GM03348 (cell line): ENCODE results near the gene RTEL1.
"Not testable (repeated sequence)": the region's sequence is repeated elsewhere in the genome, so short reads cannot be mapped to it uniquely, and the experiment has no call there.

Experiments
- DNase-seq: peaks from one replicate; pipeline ENCODE4 v3.0.0; 2012; ENCODE audit warnings: low spot score

RTEL1 gene, protein sequence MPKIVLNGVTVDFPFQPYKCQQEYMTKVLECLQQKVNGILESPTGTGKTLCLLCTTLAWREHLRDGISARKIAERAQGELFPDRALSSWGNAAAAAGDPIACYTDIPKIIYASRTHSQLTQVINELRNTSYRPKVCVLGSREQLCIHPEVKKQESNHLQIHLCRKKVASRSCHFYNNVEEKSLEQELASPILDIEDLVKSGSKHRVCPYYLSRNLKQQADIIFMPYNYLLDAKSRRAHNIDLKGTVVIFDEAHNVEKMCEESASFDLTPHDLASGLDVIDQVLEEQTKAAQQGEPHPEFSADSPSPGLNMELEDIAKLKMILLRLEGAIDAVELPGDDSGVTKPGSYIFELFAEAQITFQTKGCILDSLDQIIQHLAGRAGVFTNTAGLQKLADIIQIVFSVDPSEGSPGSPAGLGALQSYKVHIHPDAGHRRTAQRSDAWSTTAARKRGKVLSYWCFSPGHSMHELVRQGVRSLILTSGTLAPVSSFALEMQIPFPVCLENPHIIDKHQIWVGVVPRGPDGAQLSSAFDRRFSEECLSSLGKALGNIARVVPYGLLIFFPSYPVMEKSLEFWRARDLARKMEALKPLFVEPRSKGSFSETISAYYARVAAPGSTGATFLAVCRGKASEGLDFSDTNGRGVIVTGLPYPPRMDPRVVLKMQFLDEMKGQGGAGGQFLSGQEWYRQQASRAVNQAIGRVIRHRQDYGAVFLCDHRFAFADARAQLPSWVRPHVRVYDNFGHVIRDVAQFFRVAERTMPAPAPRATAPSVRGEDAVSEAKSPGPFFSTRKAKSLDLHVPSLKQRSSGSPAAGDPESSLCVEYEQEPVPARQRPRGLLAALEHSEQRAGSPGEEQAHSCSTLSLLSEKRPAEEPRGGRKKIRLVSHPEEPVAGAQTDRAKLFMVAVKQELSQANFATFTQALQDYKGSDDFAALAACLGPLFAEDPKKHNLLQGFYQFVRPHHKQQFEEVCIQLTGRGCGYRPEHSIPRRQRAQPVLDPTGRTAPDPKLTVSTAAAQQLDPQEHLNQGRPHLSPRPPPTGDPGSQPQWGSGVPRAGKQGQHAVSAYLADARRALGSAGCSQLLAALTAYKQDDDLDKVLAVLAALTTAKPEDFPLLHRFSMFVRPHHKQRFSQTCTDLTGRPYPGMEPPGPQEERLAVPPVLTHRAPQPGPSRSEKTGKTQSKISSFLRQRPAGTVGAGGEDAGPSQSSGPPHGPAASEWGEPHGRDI (N-terminal part only)

DNA sequence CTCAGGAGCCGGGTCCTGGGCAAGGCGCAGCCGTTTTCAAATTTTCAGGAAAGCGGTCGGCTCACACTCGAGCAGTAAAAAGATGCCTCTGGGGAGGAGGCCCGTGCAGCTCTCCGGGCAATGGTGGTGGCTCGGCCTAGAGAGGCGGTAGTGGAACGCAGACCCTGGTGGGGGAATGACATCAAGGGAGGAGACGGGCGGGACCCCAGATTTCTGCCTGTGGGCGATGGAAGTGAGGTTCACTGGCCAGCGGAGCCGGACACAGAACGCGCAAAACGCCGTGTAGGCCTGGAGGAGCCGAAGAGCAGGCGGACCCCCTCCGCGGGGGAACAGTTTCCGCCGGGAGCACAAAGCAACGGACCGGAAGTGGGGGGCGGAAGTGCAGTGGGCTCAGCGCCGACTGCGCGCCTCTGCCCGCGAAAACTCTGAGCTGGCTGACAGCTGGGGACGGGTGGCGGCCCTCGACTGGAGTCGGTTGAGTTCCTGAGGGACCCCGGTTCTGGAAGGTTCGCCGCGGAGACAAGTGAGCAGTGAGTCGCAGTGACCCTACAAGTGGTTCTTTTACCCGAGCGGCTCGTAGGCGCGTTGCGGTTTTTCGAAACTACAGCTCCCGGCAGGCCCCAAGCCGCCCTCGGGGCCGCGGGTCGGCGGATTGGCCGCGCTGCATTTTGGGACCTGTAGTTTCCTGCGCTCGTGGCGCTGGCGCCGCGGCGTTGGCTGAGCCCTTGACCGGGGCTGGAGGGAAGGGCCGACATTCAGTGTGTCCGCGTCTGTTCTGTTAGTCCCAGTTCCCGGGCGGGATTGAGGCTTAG, at the start of gene RTEL1:
Gene RTEL1, plus strand, starts transcription at position 376 of the 812 bp plus-strand sequence. CDS start 1,091 bp downstream, outside the sequence.
- DNase-seq: peak; percentile 95

DNA sequence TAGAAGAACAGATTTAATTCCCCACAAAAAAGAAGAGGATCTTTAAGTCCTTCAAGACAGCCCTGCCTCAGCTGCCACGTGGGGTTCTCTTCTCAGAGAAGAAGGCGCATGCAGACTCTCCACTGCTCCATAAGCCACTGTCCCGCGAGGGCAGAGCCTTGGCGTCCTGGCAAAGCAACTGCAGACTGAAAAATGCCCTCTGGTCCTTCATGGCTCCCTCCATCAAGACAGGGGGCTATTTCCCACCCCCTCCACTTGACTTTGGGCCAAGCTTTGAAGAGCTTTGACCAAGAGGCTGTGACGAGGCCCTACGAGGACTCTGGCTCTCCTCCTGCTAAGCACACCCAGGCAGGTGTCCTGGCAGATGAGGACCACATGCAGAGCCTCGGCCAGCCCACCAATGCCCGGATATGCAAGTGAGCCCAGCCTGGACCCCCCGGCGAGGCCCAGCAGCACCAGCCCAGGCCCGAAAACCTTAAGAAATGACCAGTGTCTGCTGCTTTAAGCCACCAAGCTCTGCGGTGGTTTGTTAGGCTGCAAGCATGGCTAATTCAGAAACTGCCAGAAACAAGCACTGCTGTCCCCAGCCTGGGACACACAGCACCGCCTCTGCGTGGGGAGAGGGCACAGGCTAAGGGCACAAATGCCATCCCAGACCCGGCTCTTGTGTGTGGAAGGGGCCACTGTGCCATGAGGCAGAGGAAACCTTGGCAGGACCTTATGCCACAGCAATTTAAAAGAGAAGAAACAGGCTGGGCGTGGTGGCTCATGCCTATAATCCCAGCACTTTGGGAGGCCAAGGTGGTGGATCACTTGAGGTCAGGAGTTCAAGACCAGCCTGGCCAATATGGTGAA, 47.3 kb upstream of the RTEL1 start:
- no peak for DNase-seq

DNA sequence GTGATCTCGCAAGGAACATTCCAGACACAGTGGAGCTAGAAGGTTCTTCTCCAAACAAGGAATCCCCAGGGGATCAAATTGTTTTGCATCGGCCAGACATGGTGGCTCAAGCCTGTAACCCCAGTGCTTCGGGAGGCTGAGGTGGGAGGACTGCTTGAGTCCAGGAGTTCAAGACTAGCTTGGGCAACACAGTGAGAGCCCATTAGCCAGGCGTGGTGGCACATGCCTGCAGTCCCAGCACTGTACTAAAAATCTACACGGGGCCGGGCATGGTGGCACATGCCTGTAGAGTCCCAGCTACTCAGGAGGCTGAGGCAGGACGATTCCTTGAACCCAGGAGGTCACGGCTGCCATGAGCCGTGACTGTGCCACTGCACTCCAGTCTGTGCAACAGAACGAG, 46.5 kb upstream of the RTEL1 start:
- no peak for DNase-seq

DNA sequence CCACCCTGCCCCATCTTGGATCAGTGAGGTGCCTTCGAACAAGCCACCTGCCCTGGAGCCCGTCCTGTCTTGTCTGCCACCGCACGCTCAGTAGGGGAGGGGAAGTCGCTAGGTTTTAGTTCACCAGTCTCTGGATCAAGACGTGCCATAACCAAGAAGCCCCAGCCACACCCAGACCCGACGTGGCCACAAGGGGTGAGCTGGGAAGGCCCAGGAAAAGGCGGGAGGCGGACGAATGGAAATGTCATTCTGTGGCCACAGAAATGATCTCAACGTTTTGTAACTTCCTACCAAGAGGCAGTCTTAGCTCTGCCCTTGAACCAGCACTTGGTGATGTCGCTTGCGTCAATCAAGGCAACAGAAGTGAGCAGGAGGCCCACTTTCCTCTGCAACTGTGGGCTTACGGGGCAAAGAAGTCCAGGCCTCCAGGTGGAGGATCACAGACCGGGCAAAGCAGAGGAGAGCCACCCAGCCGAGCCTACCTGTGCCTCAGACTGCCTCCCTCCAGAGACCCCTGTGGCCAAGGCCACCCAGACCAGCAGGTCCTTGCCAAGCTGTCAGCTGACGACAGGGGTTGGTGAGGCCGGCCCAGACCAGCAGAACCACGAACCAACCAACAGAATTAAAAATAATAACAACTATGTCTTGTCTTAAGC, 45.7 kb upstream of the RTEL1 start:
- no peak for DNase-seq

DNA sequence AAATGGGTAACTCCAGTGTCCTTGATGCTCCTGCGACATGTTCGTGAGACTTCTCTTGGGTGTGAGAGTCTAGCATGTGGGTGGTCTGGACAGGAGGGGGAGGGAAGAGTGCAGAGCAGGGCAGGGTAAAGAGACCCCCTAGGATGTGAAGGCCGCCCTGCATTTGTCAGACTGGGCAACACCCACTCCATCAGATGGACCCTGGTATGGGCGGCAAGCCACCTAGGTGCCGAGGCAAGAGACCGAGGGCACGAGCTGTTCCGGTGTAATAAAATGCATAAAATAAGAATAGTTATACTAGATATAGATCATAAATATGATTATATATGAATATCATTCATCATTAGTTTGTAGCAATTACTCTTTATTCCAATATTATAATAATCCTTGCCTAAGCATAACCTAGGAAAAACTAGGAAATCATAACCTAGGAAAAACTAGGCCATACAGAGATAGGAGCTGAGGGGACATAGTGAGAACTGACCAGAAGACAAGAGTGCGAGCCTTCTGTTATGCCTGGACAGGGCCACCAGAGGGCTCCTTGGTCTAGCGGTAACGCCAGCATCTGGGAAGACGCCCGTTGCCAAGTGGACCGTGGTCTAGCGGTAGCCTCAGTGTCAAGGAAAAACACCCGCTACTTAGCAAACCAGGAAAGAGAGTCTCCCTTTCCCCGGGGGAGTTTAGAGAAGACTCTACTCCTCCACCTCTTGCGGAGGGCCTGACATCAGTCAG, 44.1 kb upstream of the RTEL1 start:
- not testable (repeated sequence) for DNase-seq

DNA sequence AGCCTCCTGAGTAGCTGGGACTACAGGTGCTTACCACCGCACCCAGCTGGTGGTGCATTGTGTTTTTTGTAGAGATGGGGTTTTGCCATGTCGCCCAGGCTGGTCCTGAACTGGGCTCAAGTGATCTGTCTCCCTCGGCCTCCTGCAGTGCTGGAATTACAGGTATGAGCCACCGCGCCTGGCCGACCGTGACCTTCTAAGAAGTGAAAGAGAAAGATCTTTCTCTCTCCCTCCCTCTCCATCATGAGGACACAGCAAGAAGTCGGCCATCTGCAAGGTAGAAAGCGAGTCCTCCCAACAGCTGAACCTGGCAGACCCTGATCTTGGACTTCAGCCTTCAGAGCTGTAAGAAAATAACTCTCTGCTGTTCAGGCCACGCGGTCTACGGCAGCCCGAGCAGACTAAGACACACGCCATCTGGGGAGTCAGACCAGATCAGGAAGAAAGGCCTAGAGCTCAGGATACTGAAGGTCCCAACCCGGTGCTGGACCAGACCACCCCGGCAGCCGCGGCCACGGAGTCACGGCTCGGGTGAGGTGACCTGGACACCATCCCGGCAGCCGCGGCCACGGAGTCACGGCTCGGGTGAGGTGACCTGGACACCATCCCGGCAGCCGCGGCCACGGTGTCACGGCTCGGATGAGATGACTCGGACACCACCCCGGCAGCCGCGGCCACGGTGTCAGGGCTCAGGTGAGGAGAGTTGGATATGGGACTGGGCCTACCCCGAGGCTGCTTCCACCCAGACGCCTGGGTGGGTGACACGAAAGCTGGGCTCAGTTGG, 40.8 kb upstream of the RTEL1 start:
- no peak for DNase-seq

DNA sequence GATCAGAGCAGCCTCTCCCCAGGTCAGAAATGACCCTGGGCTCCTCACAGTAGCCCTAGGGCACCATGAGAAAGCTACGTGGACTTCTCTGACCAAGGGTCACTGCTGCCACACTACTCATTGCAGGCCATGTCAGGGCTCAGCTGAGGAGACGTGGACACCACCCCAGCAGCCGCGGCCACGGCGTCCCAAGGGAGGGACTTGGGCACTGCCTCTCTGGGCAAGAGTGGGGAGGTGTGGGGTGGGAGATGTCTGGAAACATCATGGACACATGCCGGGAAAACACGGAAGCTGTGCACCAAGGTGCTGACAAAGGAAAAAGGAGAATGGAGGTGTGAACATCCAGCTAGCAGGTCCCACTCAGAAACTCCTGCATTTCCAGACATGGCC, 40.2 kb upstream of the RTEL1 start:
- DNase-seq: no peak

DNA sequence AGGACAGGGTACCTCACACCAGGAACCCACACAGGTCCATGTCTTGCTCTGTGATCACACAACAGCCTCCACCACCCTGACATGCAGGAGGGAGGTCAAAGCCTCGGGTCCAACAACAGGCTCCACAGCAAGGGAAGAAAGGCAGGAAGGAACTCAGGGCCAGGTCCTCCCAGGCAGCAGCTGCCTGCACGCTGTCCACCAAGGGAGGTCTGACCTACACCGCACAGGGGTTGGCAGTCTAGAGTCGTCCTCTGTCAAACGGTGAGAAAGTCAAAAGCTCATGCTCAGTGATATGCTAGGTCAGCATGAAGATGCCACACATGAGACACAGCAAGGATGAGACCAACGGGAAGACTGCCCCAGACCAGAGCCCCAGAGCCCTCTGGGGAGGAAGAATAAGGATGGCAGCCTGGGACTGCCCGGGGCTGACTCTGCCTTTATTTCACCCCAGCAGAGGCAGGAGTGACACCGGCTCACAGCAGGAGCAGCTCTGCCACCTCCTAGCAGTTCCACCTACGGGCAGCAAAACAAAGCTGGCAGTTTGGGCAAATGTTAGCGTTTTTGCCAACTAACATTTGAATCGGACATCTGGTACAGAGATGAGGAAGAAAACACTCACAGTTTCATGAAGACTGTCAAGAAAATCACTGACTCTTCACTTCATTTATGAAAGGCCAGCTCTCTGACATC, 39.7 kb upstream of the RTEL1 start:
- DNase-seq: no peak

DNA sequence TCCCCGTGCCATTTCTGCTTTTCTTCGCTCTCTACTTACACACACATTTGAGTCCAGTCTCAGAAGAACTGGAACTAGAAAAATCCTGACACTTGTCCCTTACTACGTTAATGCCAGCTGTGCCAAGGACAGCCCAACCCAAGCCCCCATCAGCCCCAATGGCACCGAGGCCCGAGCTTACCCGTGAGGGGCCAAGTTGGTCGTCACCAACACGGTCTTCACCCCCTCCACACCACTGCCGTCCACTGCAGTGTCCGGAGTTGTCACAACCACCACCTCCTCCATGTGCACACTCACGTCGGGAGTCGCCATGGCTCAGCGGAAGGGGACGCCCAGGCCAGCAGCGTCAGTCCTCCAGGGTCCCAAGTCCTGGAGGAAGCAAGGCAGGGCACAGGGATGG, 39.0 kb upstream of the RTEL1 start:
- DNase-seq: no peak

DNA sequence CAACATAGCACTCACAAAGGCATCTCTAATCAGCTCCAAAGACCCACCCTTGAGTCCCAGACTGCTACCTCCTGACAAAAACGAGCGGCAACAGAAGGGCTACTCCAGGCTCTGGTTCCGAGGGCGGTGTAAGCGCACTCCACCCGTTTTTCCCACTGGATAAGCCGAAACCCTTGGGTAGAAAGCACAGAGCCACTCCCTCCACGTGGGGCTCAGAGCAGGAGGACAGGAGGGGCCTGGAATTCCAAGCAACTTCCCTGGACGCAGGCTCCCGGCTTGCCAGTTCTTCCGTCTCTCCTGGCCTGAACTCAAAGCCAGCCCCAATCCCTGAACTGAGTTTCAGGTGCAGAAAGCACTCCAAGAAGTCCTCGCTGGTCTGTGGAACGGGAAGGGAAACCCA, 38.6 kb upstream of the RTEL1 start:
- DNase-seq: no peak

DNA sequence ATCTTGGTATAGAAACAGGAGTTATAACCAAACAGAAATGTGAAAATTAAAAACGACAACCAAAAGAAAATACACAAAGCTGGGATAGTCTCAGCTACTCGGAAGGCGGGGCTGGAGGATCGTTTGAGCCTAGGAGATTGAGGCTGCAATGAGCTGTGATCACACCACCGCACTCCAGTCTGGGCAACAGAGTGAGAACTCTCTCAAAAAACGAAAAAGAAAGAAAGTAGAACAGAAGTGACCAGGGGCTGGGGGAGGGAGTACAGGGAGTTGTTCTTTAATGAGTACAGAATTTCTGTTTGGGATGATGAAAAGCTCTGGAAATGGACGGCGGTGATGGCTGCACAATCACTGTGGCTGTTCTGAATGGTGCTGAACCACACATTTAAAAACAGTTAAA, 37.1 kb upstream of the RTEL1 start:
- DNase-seq: no peak

DNA sequence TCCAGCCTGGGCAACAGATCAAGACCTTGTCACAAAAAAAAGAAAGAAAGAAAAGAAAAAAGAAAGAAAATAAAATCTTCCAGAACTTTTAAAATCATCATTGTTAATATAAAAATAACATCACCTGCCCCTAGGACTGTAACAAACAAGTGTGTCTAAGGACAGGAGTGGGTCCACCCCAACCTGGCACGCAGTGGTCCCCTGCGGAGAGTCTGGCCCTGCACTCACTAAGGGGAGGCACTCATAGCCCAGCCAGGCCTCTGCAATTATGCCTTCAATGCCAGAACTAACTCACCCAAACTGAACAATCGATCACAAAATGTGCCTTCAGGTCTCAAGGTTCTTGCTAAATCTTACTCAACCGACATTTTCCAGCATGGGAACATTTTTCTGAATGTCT, 36.0 kb upstream of the RTEL1 start:
- no peak for DNase-seq

DNA sequence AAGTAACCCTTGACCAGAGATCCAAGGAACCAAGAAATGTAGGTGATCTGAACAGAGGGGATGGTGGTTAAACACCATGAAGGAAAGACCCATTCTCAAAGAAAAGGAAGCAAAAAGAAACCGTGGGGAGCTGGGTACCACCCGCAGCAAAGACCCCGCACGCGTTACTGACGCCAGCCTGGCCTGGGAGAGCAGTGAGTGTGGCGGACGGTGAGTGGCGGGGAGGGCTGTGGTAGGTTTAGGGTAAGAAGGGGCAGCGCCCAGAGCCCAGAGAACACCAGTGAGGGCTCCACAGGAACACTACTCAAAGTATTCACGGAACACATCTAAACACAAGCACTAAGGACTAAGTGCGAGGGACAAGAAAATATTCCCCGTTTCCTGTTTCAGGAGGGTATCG, 35.4 kb upstream of the RTEL1 start:
- no peak for DNase-seq

DNA sequence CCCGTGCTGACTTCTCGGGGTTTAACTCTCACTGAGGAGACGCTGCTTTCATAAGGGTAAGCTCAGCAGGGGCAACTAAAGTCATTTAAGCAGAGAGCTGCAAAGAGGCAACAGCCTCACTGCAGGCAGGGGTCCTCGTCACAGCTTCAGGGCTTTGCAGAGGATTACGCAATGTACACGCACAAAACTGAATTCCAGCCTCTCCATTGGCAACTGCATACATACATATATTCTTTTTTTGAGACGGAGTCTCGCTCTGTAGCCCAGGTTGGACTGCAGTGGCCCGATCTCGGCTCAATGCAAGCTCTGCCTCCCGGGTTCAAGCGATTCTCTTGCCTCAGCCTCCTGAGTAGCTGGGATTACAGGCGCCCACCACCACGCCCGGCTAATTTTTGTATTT, 33.6 kb upstream of the RTEL1 start:
- DNase-seq: no peak

DNA sequence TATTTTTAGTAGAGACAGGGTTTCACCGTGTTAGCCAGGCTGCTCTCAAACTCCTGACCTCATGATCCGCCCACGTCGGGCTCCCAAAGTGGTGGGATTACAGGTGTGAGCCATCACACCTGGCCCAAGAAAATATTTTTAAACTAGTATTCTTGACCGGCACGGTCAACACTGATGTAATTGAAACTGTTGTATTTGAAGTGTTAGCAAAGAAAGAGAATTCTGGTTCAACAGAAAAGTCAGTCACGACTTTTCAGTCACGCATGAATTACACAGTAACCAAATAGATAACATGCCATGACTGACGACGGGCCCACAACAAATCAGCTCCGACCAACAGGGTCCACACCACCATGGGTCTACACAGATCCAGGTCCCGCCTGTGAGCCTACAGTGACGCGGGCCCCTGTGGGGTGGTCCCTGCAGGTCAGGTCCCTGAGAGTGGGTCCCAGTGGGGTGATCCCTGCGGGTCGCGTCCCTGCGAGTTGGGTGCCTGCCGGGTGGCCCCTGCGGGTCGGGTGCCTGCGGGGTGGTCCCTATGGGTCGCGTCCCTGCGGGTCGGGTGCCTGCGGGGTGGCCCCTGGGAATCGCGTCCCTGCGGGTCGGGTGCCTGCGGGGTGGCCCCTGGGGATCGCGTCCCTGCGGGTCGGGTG, 32.2 kb upstream of the RTEL1 start:
- peak; percentile 25 for DNase-seq

DNA sequence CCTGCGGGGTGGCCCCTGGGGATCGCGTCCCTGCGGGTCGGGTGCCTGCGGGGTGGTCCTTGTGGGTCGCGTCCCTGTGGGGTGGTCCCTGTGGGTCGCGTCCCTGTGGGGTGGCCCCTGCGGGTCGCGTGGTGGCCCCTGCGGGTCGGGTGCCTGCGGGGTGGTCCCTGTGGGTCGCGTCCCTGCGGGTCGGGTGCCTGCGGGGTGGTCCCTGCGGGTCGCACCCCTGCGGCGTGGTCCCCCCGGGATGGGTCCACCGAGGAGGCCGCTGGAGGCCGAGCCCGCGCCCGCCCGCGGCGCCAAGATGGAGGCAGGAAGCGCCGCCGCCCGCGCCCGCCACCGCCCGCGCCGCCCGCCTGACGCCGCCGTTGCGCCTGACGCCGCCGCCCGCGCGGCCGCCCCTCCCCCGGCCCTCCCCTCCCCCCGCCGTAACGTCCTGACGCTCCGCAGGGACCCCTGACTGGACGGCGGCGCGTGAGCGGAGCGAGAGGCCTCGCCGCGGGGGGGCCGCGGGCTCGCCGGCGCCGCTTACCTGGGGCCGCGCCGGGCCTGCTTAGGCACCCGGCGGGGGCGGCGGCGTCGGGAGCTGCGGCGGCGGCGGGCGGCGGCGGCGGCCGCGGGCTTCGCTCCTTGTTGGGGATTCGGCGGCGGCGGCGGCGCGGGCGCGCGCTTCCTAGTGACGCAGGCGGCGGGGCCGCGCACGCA, 31.5 kb upstream of the RTEL1 start, which contains the start of gene GMEB2:
Gene GMEB2, minus strand, starts transcription at position 678 of the 705 bp plus-strand sequence. CDS start 7,704 bp downstream, outside the sequence.
- peak; percentile 92 for DNase-seq
